ENCODE data around the gene PDE4C.

GRCh38 chr19:18252370-18252717 lies 26.1 kb upstream of the PDE4C start:
- TF ChIP-seq CTCF (IDR thresholded peaks at IDR 0.05) (no peak), POLR2A (IDR thresholded peaks at IDR 0.05) (no peak)

Measured in lower leg skin (tissue), 3 donors.